Measurements from ENCODE around the gene SNURF.
"Not testable (repeated sequence)": the region's sequence is repeated elsewhere in the genome, so short reads cannot be mapped to it uniquely, and the experiment has no call there.

Gene SNURF, protein sequence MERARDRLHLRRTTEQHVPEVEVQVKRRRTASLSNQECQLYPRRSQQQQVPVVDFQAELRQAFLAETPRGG

DNA sequence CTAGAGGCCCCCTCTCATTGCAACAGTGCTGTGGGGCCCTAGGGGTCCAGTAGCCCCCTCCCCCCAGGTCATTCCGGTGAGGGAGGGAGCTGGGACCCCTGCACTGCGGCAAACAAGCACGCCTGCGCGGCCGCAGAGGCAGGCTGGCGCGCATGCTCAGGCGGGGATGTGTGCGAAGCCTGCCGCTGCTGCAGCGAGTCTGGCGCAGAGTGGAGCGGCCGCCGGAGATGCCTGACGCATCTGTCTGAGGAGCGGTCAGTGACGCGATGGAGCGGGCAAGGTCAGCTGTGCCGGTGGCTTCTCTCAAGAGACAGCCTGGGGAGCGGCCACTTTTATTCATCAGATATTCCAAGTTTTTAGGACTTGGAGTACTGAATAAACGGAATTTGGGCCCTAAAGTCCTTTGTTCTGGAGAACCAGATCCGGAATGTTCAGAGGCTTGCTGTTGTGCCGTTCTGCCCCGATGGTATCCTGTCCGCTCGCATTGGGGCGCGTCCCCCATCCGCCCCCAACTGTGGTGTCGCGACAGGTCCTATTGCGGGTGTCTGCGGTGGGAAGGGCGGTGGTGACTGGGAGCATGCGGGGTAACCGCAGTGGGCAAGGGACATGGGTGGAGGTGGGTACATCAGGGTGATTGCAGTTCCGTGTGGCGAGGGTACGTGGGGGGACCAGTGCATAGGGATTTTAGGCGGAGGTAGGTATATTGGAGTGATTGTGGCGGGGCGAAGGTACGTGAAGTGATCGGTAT lies at the start of gene SNURF, which contains the start of gene SNRPN:
TSS of gene SNURF (plus strand) at position 205 of the 748 bp plus-strand sequence. CDS start at position 267, 62 bp downstream.
TSS of gene SNRPN (plus strand) at position 205 of the 748 bp plus-strand sequence. CDS start 19,467 bp downstream, outside the sequence.
- DNase-seq (ENCODE audit: low read depth in 2 of 2), result peak; percentile 13 to 14

DNA sequence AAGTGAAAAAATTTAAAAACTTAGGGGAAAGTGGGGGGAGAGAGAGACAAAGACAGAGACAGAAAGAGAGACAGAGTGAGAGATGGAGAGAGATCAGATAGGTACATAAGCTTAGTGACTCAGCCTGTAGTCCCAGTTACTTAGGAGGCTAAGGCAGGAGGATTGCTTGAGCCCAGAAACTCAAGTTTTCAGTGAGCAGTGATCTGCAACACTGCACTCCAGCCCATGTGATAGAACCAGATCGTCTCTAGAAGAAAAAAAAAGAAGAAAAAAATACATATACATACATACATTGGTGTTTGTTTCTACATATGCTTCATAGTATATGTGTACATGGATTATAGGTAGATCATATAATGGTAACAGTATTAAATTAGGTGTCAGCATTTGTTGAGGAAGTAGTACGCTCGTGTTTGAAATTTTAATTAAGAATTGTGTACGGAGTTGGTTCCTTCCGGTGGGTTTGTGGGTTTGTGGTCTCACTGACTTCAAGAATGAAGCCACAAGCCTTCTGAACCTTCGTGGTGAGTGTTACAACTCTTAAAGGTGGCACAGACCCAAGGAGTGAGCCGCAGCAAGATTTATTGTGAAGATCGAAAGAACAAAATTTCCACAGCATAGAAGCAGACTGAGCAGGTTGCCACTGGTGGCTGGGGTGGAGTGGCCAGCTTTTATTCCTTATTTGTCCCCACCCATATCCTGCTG lies 38.3 kb upstream of the SNURF start:
- DNase-seq (ENCODE audit: low read depth in 2 of 2), result no peak

DNA sequence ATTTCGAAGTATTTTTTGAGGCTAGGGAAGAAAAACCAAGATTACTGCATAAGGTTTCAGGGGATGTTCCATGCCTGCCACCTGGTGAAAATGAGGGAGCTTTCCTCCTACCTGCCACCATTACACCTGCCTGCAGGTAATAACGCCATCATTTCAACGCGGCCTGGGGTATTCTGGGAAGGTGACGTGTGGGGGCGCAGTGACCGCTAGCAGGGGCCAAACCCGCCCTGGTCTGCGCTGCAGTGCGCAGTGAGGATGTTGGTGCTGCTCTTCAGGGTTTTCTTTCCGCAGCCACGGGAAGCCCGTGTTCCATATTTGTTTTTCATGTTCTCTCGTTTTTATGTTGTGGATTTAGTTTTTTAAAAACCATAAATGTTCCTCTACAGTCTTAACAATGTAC lies 37.4 kb upstream of the SNURF start:
- no peak for DNase-seq (ENCODE audit: low read depth in 2 of 2)

DNA sequence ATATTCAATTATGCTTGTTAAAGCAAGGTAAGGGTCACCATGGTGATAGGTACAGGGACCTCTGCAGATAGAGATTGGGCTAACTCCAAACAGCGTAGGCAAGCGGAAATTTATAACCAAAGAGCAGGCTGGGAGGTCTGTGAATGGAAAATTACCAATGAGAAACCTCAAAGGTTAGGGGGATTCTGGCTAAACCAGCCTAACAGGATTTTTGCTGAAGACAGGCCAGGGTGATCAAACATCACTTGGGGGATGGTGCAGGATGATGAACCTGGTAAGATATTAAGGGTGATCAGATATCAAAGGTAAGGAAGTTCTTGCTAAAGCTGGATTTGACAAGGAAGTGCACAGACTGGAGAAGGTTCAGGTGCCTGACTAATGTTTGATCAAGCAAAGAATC lies 35.3 kb upstream of the SNURF start:
- no peak for DNase-seq (ENCODE audit: low read depth in 2 of 2)

DNA sequence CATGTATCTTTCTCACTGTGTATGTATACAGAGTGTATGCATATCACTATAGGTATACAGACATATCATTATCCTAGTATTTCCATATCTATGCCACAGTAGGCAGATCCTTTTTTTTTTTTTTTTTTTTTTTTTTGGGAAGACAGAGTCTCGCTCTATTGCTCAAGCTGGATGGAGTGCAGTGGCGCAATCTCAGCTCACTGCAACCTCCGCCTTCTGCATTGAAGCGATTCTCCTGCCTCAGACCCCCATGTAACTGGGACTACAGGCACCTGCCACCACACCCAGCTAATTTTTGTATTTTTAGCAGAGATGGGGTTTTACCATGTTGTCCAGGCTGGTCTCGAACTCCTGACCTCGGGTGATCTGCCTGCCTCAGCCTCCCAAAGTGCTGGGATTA lies 32.0 kb upstream of the SNURF start:
- DNase-seq (ENCODE audit: low read depth in 2 of 2), result not testable (repeated sequence)

DNA sequence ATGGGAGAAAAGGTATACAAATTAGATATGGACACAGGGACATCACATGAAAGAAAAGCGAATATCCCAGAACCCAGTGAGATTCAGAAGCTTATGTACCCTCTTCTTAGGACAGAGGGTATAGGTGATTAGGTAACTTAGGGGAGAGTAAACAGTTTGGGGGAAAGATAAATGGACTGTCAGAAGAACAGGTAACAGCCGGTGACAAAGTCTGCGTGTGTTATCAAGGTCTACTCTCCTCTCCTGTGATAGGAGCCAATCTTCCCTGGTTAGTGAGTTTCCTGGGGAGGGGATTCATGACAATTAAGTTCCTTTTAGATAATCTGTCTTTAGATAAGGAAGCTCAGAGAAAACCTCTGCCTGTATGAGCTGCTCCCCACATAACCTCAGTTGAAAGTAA lies 30.6 kb upstream of the SNURF start:
- DNase-seq (ENCODE audit: low read depth in 2 of 2), result no peak

DNA sequence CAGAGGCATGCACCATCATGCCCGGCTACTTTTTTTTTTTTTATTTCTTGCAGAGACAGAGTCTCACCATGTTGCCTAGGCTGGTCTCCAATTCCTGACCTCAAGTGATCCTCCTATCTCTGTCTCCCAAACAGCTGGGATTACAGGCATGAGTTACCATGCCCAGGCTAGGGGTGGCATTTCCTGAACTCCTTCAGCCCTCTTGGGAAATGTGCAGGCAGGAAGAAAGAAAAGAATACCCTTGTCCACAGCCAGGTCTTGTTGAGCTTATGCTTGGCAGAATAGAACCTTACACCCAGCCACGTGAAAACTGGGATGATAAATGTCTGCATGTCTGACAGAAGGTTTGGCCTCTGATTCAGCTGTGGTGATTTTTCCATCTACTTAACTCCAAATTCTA lies 30.2 kb upstream of the SNURF start:
- no peak for DNase-seq (ENCODE audit: low read depth in 2 of 2)

DNA sequence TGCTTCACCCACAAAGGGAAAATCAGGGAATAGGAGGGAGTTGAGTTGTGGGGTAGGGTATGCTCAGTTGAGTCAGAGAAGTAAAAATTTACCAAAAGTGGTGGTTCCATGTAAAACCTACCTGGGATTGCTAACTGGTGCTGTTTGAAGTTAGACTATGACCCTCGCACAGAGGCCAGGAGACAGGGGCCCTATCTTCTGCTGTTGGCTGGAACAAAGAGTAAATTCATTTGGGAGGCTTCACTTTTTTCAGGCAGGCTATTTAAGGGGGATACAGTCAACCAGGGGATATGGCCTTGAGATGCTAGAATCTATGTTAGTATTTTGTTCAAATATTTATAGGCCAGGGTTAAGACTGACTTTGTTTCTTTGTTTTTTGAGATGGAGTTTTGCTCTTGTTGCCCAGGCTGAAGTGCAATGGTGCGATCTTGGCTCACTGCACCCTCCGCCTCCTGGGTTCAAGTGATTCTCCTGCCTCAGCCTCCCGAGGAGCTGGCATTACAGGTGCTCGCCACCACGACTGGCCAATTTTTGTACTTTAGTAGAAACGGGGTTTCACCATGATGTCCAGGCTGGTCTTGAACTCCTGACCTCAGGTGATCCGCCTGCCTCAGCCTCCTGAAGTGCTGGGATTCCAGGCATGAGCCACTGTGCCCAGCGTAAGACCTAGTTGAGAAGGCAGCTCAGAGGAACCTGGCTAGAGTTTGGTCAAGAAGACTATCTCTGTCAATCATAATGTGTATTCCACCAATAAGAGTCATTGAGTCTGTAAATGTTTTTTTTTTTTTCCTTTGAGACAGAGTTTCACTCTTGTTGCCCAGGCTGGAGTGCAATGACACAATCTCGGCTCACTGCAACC lies 22.7 kb upstream of the SNURF start:
- DNase-seq (ENCODE audit: low read depth in 2 of 2), result not testable (repeated sequence)

DNA sequence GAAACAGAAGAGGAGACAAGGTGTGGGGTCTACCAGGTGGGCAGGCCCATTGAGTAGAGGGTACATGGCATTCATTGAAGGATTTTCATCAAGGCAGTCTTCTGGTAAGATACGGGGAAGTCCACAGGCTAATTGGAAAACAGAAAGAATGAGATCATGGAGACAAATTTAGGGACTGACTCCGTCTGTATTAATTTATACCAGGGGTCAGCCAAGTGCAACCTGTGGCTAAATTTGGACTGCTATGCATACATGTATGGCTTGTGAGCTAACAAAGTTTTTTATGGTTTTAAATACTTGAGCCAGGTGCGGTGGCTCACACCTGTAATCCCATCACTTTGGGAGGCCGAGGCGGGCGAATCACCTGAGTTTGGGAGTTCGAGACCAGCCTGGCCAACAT lies 21.1 kb upstream of the SNURF start:
- DNase-seq (ENCODE audit: low read depth in 2 of 2), result no peak

DNA sequence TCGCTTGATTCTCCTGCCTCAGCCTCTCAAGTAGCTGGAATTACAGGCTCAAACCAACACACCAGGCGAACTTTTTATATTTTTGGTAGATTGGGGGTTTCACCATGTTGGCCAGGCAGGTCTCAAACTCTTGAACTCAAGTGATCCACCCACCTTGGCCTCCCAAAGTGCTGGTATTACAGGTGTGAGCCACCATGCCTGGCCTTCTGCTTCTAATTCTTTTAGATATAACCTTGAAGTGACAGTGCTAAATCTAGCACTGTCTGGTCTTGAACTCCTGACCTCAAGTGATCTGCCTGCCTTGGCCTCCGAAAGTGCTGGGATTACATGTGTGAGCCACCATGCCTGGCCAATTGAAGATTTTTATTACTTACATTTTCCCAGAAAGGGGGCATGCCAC lies 16.6 kb upstream of the SNURF start:
- DNase-seq (ENCODE audit: low read depth in 2 of 2), result not testable (repeated sequence)

DNA sequence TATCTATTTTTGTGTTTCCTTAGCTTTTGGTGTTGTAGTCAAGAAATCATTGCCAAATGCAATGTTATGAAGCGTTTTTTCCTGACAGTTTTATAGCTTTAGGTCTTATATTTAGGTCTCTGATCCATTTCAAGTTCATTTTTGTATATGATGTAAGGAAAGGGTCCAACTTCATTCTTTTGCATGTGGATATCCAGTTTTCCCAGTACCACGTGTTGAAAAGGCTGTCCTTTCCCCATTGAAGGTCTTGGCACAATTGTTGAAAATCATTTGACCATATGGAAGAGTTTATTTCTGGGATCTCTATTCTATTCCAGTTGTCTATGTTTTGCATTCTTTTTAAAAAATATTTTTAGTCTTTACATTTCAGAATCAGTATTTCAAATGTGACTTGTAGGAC lies 14.6 kb upstream of the SNURF start:
- no peak for DNase-seq (ENCODE audit: low read depth in 2 of 2)

DNA sequence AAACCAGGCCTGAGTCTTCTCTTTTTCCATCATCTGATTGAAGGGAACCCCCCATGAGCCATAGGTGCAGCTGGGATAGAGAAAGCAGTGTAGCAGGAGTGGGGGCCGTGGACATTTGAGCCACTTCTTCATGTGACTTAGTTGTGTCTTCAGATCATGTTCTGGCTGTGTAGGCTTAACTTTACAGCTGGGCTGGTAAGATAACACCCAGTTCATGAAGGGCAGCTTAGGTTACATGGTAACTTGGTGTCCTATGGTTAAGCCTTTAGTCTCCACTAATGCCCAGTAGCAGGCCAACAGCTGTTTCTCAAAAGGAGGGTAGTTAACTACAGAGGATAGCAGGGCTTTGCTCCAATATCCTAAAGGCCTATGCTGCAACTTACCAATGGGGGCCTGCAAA lies 11.4 kb upstream of the SNURF start:
- DNase-seq (ENCODE audit: low read depth in 2 of 2), result no peak

DNA sequence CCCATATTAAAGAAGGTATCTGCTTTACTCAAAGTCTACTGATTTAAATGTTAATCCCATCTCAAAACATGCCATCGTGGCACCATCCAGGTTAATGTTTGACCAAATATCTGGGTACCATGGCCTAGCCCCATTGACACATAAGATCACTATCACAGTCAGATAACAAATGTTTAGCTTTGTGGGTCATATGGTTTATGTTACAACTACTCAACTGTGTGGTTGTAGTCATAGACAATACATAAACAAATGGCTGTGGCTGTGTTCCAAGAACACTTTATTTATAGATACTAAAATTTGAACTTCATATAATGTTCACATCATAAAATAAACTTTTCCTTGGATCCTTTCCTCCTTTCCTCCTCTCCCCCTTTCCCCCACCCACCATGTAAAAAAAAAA lies 9.8 kb upstream of the SNURF start:
- DNase-seq (ENCODE audit: low read depth in 2 of 2), result no peak

DNA sequence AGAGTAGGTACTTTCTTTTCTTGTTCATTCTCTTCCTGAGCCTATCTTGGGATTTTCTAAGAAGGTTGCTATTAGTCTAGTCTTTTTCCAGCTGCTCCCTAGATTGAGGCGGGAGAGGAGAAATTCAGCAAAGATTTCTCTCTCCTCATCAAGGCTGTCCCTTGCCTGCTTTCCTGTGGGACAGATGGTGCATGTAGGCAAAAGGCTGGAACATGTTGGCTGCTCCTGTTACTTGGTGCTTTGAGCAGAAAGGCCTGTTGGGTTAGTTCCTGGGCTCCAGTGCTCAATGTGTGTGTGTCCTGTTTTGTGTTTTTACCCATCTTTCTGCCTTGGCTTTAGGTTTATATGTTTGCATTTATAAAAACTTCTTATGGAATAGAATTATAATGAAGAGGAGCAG lies 9.1 kb upstream of the SNURF start:
- DNase-seq (ENCODE audit: low read depth in 2 of 2), result no peak

DNA sequence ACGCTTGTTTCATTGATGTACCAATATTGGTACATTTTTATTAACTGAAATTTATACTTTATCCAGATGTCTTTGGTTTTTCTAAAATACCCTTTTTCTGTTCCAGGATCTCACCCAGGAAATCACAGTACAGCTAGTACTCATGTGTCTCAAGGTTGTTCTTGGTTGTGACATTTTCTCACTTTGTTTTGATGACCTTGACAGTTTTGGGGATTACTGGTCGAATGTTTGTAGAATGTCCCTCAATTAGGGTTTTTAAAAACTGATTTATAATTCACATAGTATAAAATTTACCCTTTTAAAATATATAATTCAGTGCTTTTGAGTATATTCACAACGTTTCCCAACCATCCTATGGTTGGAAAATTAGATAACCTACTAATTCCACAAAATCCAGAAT lies 6.3 kb upstream of the SNURF start:
- no peak for DNase-seq (ENCODE audit: low read depth in 2 of 2)

DNA sequence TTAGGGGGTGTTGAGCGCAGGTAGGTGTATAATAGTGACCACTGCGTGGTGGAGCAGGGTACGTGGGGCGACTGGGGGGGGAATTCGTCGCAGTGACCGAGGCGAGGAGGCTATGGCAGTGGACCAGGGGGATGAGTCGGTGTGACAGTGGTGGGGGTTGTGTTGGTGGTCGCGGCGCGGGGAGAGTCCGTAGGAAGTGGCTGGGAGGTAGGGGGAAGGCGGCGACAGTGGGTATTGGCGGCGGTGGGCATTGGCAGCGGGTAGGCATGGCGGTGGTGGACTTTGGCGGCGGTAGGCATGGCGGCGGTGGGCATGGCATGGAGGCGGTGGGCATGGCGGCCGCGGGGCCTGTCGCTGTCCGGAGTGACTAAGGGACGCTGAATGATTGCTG lies 739 bp downstream of the SNURF start:
- DNase-seq (ENCODE audit: low read depth in 2 of 2), result no peak

DNA sequence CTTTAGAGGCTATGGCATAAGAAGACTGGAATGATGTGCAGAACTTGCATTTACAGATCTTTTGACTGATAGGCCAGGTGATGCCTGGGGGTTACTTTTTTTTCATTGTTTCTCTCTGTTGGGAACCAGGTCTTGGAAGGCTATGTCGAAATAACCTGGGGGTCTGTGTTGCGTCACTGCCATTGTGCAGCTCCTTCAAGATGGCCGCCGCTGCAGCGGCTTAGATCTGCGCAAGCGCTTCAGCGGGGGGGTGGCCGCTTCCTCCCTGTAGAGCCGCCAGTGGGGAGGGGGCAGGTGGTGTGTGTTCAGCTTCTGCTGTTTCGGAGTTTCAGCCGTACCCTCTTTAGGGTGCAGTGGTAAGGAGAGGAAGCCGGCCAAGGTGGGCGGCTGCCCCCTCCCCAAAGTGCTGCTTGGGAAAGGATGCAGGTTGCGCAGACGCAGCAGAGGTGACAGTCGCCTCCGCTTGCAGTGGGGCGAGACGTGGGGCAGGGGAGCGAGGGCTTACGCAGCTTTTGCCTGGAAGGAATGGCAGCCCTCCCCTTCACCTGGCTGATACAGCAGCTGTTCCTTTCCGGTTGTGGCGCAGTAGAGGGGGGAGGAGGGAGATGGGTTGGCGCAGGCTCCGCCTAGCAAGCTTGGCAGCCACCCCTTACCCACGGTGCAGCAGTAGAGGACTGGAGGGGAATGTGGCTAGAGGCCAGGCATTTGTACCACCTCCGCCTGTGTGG lies 1.5 kb downstream of the SNURF start:
- DNase-seq (ENCODE audit: low read depth in 2 of 2), result peak; percentile 24 to 26

DNA sequence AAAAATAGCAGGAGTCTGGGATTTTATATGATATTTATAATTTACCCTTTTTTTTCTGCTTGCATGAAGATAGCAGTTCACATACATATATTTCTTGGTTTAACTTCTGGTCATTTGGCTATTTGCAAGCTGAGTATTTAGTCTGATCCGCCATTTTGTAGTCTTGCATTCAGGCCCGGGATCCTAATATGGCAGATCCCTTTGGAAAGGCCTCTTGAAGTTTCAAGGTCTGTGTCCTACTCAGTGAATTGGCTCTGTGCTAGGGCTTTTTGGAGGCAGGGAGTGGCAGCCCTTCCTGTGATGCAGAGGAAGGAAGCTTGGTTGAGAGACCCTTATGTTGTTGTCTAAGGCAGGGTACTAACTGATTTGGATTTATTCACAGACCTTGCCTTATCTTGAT lies 2.9 kb downstream of the SNURF start:
- DNase-seq (ENCODE audit: low read depth in 2 of 2), result no peak

DNA sequence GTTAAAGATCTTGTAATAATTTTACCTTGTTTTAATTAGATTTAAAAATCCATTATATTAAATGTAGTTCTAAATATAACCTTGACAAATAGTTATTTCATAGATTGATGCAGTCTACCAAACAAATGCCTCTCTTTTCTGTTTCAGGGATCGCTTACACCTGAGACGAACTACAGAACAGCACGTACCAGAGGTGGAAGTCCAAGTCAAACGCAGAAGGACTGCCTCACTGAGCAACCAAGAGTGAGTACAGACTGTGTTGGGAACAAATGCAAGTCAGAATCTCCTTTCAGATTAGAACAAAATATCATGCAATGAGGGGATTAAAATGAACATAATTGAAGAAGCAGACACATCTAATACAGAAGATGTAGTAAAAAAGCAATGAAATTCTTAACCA lies 7.2 kb downstream of the SNURF start:
- no peak for DNase-seq (ENCODE audit: low read depth in 2 of 2)

DNA sequence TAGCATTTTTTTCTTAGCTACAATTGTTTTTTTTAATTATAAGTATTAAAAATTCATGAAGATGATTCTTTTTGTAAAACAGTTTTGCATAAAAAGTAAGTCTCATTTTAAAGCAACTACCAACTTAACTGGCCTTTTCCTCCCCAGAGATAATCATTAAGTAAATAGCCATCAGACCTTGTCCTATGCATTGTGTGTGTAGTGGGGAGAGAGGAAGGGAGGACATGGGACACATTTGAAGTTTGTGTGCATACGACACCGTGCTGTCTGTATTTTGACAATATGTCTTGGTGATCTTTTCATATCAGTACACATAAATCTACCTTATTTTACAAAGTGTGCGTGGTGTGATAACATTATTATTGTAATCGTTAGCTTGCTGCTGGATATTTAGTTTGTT lies 8.1 kb downstream of the SNURF start:
- DNase-seq (ENCODE audit: low read depth in 2 of 2), result no peak

DNA sequence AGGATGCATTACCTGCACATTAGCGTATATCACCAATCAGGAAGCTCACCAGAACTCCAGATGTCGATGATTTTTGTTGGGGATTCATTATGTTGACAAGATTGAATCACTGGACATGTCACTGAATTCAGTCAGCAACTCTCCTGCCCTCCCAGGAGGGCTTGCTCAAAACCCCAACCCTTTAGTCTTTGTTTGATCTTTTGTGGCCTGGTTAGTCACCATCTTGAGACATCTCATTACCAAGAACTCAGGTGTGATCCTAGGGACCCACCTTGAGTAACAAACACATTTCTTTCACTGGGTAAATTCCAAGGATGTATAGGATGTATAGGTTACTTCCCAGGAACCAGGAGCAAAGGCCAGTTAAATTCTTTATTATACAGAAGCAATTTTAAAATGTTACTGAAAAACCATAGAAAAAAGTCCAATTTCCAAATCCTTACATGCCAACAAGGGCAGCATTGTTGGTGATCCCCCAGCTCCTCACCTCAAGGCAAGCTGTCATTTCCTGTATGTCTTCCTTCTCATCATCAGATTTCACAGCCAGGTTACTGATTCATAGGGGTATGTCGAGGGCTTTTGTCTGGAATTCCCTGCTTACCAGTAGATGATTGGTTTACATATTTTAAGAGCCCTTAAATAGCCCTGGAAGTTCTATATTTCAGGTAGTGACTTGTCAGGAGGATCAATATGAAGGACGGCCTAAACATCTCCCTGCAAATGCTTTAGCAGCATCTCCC lies 11.7 kb downstream of the SNURF start:
- no peak for DNase-seq (ENCODE audit: low read depth in 2 of 2)
